PC-3 (cell line): ENCODE data around the gene MBIP.

Experiments used
- CTCF ChIP-seq: fragments of 300-600 bp; sonication (generic); conservative IDR thresholded peaks from 2 replicates; pipeline ENCODE4 v1.5.1; 2017; ENCODE audit warnings: antibody characterized with exemption, low read depth, mild to moderate bottlenecking, low read length
- EZH2 ChIP-seq: fragments of 300-600 bp; sonication (generic); IDR thresholded peaks from one replicate; pipeline ENCODE4 v1.6.1; 2017; ENCODE audit warnings: antibody characterized with exemption, mild to moderate bottlenecking, low read length; ENCODE audit not compliant: unreplicated experiment

- TF ChIP-seq CTCF (no peak), EZH2 (no peak)
Observed at GRCh38 chr14:36363704-36364103, 43.3 kb upstream of the MBIP start.
